Suprapubic skin (tissue), 4 donors: ENCODE results near the gene VTN. TPM values are rescaled to one million over a fixed set of nuclear protein-coding genes. Genes with fewer than 3 reads are reported as not detected.

Experiments
- DNase-seq, 2 donors: peaks; one replicate each; pipeline ENCODE4 v3.0.0-alpha.2; 2019; ENCODE audit warnings: low spot score in 2 of 2
- H3K27ac ChIP-seq: fragments of 200-600 bp; sonication (generic); one replicate; pipeline ENCODE4 v1.5.1; 2019
- H3K27me3 ChIP-seq: fragments of 200-600 bp; sonication (generic); one replicate; pipeline ENCODE4 v1.5.1; 2019
- H3K36me3 ChIP-seq: fragments of 200-600 bp; sonication (generic); one replicate; pipeline ENCODE4 v1.5.1; 2019
- H3K4me1 ChIP-seq: fragments of 200-600 bp; sonication (generic); one replicate; pipeline ENCODE4 v1.5.1; 2019
- H3K4me3 ChIP-seq: fragments of 200-600 bp; sonication (generic); one replicate; pipeline ENCODE4 v1.5.1; 2019; ENCODE audit warnings: mild to moderate bottlenecking
- H3K9me3 ChIP-seq: fragments of 200-600 bp; sonication (generic); one replicate; pipeline ENCODE4 v1.5.1; 2019
- EP300 ChIP-seq: sonication (generic); formaldehyde crosslinking; IDR thresholded peaks from one replicate; pipeline ENCODE4 v1.6.1; 2017; ENCODE audit warnings: antibody characterized with exemption
- POLR2A ChIP-seq, 2 donors: fragments of 450-650 bp; IDR thresholded peaks; one replicate each; pipeline ENCODE4 v1.6.1; 2017; ENCODE audit warnings: antibody characterized with exemption in 2 of 2, mild to moderate bottlenecking in 2 of 2, moderate library complexity in 2 of 2
- POLR2AphosphoS5 ChIP-seq, 3 donors: sonication (generic); formaldehyde crosslinking; IDR thresholded peaks; one replicate each; pipeline ENCODE4 v1.6.1; 2017; ENCODE audit warnings: antibody characterized with exemption in 3 of 3
- WGBS: methylation state at CpG from one replicate; pipeline ENCODE4 v1.1.5; 2018; 5-methylcytosine and 5-hydroxymethylcytosine counted together
- total RNA-seq, 4 donors: library from RNA; depleted of rRNA; stranded (reverse); fragments of >200 nt; gene quantifications; one replicate each; pipeline ENCODE4 v1.1.0, GENCODE V29; 2016
- TF ChIP-seq, protein P1 (sequence below), 2 donors: fragments of 200-600 bp in 1 of 2; fragments of 450-650 bp in 1 of 2; sonication (generic) in 1 of 2; IDR thresholded peaks; one replicate each; pipeline ENCODE4 v1.5.1; 2016 to 2019; ENCODE audit warnings: antibody characterized with exemption in 2 of 2, mild to moderate bottlenecking in 1 of 2, moderate library complexity in 1 of 2

VTN gene
- total RNA-seq, 4 donors from 2014 or later = 0.42 to 4.2 (median 0.42) TPM; not detected in 1

DNA sequence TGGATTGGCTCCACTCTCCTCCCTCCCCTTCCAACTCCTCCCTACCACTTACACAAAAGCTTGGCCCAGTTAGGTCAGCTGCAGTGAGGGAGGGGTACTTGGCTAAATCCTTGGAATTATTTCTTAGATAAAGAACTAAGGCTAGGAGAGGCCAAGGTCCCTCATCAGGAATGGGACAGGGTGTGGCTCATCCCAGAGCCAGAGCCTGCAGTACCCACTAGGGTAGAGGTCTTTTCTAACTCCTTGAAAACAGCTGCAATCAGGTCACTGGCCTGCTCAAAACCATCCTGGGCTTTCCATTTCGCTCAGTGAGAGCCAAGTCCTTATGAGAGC is 37.8 kb upstream of the VTN start:
- TF ChIP-seq EP300 = no peak
- TF ChIP-seq POLR2AphosphoS5 (IDR thresholded peaks at IDR 0.05) = no peak
- TF ChIP-seq, protein P1, sequence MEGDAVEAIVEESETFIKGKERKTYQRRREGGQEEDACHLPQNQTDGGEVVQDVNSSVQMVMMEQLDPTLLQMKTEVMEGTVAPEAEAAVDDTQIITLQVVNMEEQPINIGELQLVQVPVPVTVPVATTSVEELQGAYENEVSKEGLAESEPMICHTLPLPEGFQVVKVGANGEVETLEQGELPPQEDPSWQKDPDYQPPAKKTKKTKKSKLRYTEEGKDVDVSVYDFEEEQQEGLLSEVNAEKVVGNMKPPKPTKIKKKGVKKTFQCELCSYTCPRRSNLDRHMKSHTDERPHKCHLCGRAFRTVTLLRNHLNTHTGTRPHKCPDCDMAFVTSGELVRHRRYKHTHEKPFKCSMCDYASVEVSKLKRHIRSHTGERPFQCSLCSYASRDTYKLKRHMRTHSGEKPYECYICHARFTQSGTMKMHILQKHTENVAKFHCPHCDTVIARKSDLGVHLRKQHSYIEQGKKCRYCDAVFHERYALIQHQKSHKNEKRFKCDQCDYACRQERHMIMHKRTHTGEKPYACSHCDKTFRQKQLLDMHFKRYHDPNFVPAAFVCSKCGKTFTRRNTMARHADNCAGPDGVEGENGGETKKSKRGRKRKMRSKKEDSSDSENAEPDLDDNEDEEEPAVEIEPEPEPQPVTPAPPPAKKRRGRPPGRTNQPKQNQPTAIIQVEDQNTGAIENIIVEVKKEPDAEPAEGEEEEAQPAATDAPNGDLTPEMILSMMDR (IDR thresholded peaks at IDR 0.05) = no peak
- TF ChIP-seq POLR2A (IDR thresholded peaks at IDR 0.05) = no peak
- 92% methylated on average over 1 of the region's 1 CpG for WGBS
- H3K9me3 ChIP-seq = no peaks in the 10 kb centered on the region
- H3K4me1 ChIP-seq = peaks cover 22% of the 10 kb centered on the region
- no peaks in the 10 kb centered on the region for H3K36me3 ChIP-seq
- H3K27ac ChIP-seq = no peak overlapping the region
- H3K4me3 ChIP-seq = no peak overlapping the region
- no peak for DNase-seq
- H3K27me3 ChIP-seq = peaks cover 2% of the 10 kb centered on the region

DNA sequence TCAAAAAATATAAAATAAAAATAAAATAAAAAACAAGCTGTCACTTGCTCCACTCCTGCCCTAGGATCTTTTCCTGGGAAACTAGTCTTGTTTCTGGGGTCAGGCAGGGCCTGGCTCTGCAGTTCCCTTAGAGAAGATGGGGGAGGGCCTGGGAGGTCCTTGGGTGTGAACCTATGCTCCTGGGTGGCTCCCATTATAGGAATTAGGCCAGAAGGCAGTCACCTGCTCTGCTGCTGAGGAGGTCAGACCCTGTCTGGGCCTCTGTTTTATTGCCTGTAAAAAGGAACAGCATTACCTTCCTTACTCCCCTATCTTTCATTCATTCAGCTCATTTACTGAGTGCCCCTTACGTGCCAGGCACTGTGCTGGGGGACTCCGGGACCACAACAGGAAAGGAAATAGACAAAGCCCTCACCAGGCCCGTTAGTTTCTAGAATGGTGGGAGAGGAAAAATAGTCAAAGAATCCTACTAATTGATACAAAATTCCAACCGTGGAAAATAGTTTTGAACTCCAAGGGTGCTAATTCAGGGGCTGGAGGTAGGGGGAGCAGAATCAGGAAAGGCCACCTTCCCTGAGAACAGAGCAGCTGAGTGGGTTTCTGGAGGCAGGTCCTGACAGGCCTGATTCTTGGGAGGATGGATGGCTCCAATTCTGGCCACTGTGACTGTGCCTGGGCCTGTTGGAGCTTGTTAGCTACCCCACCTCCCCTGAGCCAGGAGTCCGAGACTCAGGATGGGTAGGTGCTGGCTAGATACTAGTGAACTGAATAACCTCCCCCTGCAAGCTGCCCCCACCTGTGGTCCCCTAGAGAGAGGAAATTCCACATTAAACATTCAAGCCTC is 37.2 kb upstream of the VTN start:
- Histone ChIP-seq H3K27me3 (peaks cover 2% of the 10 kb centered on the region), H3K9me3 (no peaks in the 10 kb centered on the region), H3K36me3 (peaks cover under 1% of the 10 kb centered on the region), H3K27ac (no peak overlapping the region), H3K4me3 (no peak overlapping the region), H3K4me1 (peaks cover 22% of the 10 kb centered on the region)
- TF ChIP-seq POLR2AphosphoS5 (IDR thresholded peaks at IDR 0.05) = no peak
- no peak for TF ChIP-seq POLR2A (IDR thresholded peaks at IDR 0.05)
- TF ChIP-seq, protein P1 (IDR thresholded peaks at IDR 0.05) = no peak
- TF ChIP-seq EP300 = no peak
- no peak for DNase-seq
- WGBS = 72% methylated on average over 4 of the region's 5 CpGs

DNA sequence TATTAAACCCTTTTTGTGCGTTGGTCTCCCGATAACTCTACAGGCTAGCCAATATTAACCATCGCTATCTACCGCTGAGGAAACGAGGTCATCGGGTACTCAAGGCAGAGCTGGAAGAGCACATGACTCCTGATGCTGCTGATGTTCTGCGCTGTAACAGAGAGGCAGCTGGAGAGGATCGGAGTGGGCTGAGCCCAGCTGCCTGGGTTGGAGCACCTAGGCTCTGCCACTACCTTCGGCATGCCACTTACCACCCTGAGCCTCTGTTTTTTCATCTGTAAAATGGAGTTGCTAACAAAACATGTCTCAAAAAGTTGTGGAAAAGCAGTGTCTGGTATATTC is 36.3 kb upstream of the VTN start:
- H3K9me3 ChIP-seq = no peaks in the 10 kb centered on the region
- TF ChIP-seq POLR2A (IDR thresholded peaks at IDR 0.05) = no peak
- no peak for TF ChIP-seq POLR2AphosphoS5 (IDR thresholded peaks at IDR 0.05)
- TF ChIP-seq, protein P1 (IDR thresholded peaks at IDR 0.05) = no peak
- no peak for TF ChIP-seq EP300
- DNase-seq = no peak
- H3K4me1 ChIP-seq = peaks cover 22% of the 10 kb centered on the region
- no peak overlapping the region for H3K27ac ChIP-seq
- peak overlapping the region; percentile 74 for H3K4me3 ChIP-seq
- peaks cover under 1% of the 10 kb centered on the region for H3K27me3 ChIP-seq
- H3K36me3 ChIP-seq = peaks cover 8% of the 10 kb centered on the region
- WGBS = 24% methylated on average over 7 of the region's 9 CpGs

DNA sequence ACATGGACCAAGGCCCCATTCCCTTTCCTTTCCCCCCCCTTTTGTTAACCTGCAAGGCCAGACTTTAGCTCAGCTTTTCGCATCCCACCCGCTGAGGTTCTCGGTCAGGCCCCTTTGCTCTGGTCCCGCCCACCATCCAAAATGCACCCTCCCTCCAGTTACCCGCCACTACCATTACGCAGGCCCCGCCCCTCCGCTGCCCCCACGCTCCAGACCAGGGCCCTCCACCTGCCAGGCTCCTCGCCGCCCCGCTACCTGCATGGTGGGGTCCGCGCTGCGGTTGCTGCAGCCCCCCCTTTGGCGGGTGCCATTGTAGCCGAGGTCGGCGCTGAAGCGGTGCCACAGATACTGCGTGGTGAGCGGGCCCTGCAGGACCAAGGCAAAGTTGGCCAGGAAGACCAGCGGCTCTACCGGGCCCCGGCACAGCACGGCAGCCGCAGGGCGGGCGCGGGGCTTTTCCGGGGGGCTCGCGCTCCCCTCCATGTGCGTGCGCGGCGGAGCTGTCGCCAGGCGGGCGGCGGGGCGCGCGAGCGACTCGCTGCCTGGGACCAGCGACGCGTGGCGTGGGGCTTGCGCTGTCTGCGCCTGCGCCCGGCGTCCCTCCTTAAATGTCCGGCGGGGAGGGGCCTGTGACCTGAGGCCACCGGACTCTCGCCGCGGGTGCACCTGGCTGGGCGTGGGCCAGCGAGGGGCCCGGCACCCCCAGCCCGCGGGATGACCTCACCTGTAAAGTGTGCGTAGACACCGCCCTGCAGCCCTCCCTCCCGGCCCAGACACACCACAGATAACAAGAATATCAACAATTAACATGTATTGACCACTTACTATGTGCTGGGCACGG is 35.7 kb upstream of the VTN start, which contains the start of gene SLC46A1:
Gene SLC46A1 (minus strand): TSS at position 581 of the 841 bp plus-strand sequence. CDS start 98 bp downstream, at position 483.
- peak in 1 of 2 donors; percentile 77 for DNase-seq
- WGBS = under 1% methylated on average over 16 of the region's 70 CpGs
- H3K36me3 ChIP-seq = peaks cover 8% of the 10 kb centered on the region
- no peaks in the 10 kb centered on the region for H3K27me3 ChIP-seq
- no peaks in the 10 kb centered on the region for H3K9me3 ChIP-seq
- peaks cover 22% of the 10 kb centered on the region for H3K4me1 ChIP-seq
- H3K4me3 ChIP-seq = peak within 1 kb of the TSS; percentile 74
- H3K27ac ChIP-seq = no peak within 1 kb of the TSS
- TF ChIP-seq, protein P1 (IDR thresholded peaks at IDR 0.05) = no peak
- TF ChIP-seq POLR2A (IDR thresholded peaks at IDR 0.05) (no peak), EP300 (no peak), POLR2AphosphoS5 (IDR thresholded peaks at IDR 0.05) (no peak)
